Measurements from ENCODE around the gene RNF220. TPM values are rescaled to one million over a fixed set of nuclear protein-coding genes. Genes with fewer than 3 reads are reported as not detected.
A peak's percentile ranks its signal among the peaks of the same experiment; 100 is the strongest.

Gene RNF220
- total and polyA plus RNA-seq, 12 donors: 41.8 to 82.5 (median 58.0) TPM

DNA sequence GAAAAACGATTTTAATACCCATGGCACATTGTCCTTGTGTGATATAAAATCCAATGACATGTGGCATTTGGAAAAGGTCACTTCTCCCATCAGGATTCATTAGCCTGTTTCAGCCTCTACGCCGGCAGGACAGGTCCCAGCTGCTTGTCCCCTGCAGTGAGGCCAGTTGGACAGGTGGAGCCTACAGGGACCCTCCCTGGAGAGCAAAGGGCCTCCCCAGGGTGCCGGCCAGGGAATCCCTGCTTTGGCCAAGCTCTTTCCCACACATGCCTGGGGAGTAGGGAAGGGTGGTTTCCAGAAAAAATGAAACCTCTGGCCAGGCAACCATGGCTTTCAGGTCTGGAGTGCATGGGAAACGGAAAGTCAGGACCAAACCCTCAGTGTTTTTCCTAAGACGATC lies 176.2 kb downstream of the RNF220 start:
- intact Hi-C loops (cut with DNase I): no loop called here
- Histone ChIP-seq H3K27me3 (peaks cover 0 to 19% (median 7%) of the 10 kb centered on the region in 7 donors), H3K36me3 (no peaks in the 10 kb centered on the region), H3K4me3 (no peak overlapping the region), H3K4me1 (no peaks in the 10 kb centered on the region), H3K27ac (no peak overlapping the region), H3K9me3 (no peaks in the 10 kb centered on the region)
- ATAC-seq: no peak
- WGBS, 2 donors: 81 to 83% methylated on average over 6 of the region's 6 CpGs
- no peak for TF ChIP-seq CTCF (IDR thresholded peaks at IDR 0.05)
- no peak for DNase-seq

DNA sequence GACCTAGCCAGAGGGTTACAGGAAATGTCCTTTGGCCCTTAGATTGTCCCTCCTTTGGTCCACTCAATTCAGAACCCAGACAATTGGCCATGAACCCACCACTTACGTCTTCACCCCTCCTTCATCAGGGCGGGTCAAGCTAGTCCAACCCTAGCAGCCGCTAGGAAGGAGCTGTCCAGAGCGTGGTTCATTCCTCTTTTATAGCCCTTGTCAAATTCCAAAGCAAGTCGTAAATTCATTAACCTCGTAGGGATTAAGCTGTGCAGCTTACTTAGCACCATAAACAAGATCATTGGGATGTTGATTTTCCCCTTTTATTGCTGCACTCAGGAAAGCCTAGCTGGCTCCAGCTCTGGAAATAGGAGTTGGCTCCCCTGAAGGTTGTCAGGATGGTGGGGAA lies 179.1 kb downstream of the RNF220 start:
- peaks cover 0 to 29% (median 14%) of the 10 kb centered on the region in 7 donors for H3K27me3 ChIP-seq
- no peak for TF ChIP-seq CTCF (IDR thresholded peaks at IDR 0.05)
- DNase-seq (no peak), ATAC-seq (no peak)
- H3K27ac ChIP-seq: no peak overlapping the region
- WGBS, 2 donors: 62 to 70% methylated on average over 6 of the region's 6 CpGs
- intact Hi-C loops (cut with DNase I): no loop called here
- no peaks in the 10 kb centered on the region for H3K9me3 ChIP-seq
- no peaks in the 10 kb centered on the region for H3K4me1 ChIP-seq
- H3K36me3 ChIP-seq: no peaks in the 10 kb centered on the region
- no peak overlapping the region for H3K4me3 ChIP-seq

DNA sequence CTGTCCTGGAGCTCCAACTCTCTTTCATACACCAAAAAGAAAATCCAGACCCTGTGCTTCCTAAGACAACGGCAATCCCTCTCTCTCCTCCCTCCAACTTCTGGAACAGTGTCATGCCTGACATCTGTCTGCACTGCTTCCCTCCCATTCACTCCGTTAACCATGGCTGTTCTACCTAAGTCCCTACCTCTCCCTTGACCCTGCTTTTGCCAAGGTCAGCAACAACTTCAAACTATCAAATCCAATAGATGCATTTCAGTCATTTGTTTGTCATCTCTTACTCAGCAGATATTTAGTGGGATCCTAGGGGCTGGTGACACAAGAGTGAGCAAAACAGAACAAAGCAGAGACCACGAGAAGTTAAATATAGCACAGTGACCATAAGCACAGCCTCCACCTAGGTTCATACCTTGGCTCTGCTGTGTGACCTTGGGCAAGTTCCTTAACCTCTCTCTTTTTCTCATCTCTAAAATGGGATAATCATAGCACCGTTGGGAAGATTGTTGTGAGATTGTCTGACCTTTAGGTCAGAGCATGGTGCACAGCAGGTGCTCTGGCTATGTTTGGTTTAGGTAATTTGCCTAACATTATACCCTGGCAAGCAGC lies 180.4 kb downstream of the RNF220 start:
- ATAC-seq: no peak
- no peak overlapping the region for H3K27ac ChIP-seq
- no peak for DNase-seq
- no peak overlapping the region for H3K4me3 ChIP-seq
- WGBS, 2 donors: 51 to 55% methylated on average over 4 of the region's 4 CpGs
- intact Hi-C loops (cut with DNase I): no loop called here
- H3K4me1 ChIP-seq: no peaks in the 10 kb centered on the region
- no peaks in the 10 kb centered on the region for H3K9me3 ChIP-seq
- H3K36me3 ChIP-seq: no peaks in the 10 kb centered on the region
- H3K27me3 ChIP-seq: peaks cover 0 to 29% (median 14%) of the 10 kb centered on the region in 7 donors
- TF ChIP-seq CTCF (IDR thresholded peaks at IDR 0.05): no peak

DNA sequence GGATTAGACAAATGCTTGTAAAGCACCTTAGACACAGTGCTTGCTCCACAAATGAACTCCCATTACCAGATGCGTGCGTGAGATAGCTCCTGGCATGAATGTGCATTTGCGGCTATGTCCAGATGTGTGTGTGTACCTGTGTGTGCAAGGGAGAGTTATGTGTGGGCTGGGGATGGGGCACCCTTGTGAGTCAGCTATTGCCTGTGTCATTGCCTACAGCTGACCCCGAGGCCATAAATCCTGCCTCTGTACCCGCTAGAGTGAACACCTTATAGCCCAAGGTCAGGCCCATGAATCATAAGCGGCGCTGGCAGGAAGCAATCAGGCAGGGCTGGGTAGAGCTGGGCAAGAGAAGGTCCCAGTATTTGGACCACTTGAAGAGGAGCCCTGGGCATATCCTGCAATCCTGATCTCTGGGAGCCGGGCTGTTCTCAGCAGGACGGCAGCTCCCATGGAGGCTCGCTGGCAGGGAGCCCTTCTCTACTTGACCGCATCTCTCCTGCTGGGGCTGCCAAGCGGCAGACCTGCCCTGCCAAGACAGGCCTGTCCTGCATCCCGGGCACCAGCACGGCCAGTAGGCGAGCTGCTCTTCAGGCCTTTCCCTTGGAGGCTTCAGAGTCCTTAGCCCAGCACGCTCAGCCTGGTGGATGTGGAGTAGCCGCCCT lies 182.9 kb downstream of the RNF220 start:
- no peaks in the 10 kb centered on the region for H3K9me3 ChIP-seq
- peak in 6 of 8 donors; percentile 18 to 81 (median 54) for ATAC-seq
- peak in 1 of 2 donors; percentile 26 for DNase-seq
- H3K27me3 ChIP-seq: peaks cover 0 to 29% (median 14%) of the 10 kb centered on the region in 7 donors
- intact Hi-C loops (cut with DNase I): no loop called here
- H3K4me1 ChIP-seq: no peaks in the 10 kb centered on the region
- H3K27ac ChIP-seq: no peak overlapping the region
- TF ChIP-seq CTCF (IDR thresholded peaks at IDR 0.05): no peak
- no peaks in the 10 kb centered on the region for H3K36me3 ChIP-seq
- no peak overlapping the region for H3K4me3 ChIP-seq
- WGBS, 2 donors: 90 to 95% methylated on average over 17 of the region's 17 CpGs

Measured in heart right ventricle (tissue), 16 donors.